BJ (cell line): ENCODE data around the gene ATG12. TPM values are rescaled to one million over a fixed set of nuclear protein-coding genes. Genes with fewer than 3 reads are reported as not detected.
"Not testable (repeated sequence)": the region's sequence is repeated elsewhere in the genome, so short reads cannot be mapped to it uniquely, and the experiment has no call there.

Source experiments
- CTCF ChIA-PET: fragments of 350-600 bp; formaldehyde crosslinking; extraction: SDS; loops from one replicate; lab custom pipeline; 2021; ENCODE audit warnings: antibody characterized with exemption, inconsistent platforms; lab: Yijun Ruan, JAX
- POLR2A ChIA-PET: fragments of 300-600 bp; sonication (Branson Sonifier 250); formaldehyde crosslinking; extraction: SDS; loops from one replicate; lab custom pipeline; 2021; ENCODE audit warnings: antibody characterized with exemption; lab: Charles Lee
- DNase-seq: peaks from one replicate; pipeline ENCODE4 v3.0.0-alpha.2; 2011; ENCODE audit warnings: low read depth
- H3K27me3 ChIP-seq: 2 replicates; pipeline ENCODE4 v1.6.0; 2011; ENCODE audit warnings: low read length; ENCODE audit not compliant: control insufficient read depth, insufficient read depth
- H3K36me3 ChIP-seq: 2 replicates; pipeline ENCODE4 v1.5.1; 2011; ENCODE audit warnings: low read length; ENCODE audit not compliant: control insufficient read depth, insufficient read depth
- H3K4me3 ChIP-seq: 2 replicates; pipeline ENCODE4 v1.5.1; 2011; ENCODE audit warnings: low read depth, mild to moderate bottlenecking, control low read depth, low read length
- CTCF ChIP-seq: IDR thresholded peaks from 2 replicates; pipeline ENCODE4 v1.5.1; 2011; ENCODE audit warnings: low read depth, mild to moderate bottlenecking, control low read depth, inconsistent platforms, low read length, moderate library complexity; ENCODE audit not compliant: insufficient read depth
- polyA minus RNA-seq: library from RNA; depleted of rRNA, polyadenylated mRNA; stranded (reverse); fragments of >200 nt; gene quantifications from 2 replicates; pipeline ENCODE4 v1.2.3, GENCODE V29; 2011; rRNA and poly(A)+ RNA removed
- polyA plus RNA-seq: library from polyadenylated mRNA; depleted of rRNA; stranded (reverse); fragments of >200 nt; gene quantifications from 2 replicates; pipeline ENCODE4 v1.2.3, GENCODE V29; 2011; rRNA removed

ATG12 gene
- polyA plus RNA-seq (34.6 and 71.1 TPM in 2 replicates), polyA minus RNA-seq (16.0 and 16.9 TPM in 2 replicates)

DNA sequence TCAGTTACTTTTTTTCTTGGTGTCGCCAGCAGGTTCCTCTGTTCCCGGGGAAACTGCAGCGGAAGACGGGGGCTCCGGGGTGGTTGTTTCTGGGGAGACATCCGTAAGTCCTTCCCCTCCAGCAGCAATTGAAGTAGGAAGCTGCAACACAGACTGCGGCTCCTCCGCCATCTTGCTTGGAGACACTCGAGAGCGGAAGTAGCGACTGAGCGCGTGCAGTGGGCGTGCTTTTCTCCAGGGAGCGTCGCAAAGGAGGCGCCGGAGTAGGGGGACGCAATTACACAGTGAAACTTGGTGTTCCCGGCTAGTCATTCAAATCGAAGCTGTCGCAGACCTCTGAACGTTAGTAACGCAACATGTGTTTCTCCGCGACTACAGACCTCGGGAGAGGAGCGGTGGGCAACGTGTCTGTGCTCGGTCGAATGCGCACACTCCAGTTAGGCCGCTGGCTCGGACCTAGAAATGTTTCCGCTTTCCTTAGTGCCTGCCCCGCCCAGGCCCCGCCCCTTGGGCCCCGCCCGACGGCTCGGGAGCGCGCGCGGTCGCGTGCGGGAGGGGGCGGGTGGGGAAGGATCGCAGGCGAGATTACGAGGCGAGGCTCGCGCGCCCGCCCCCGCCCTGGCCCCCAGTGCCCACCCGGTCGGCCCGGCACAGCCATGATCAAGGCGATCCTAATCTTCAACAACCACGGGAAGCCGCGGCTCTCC lies at the start of gene ATG12, which contains the start of gene AP3S1:
Gene ATG12, minus strand, starts transcription at position 184 of the 707 bp plus-strand sequence. Its CDS starts 13 bp downstream, at position 171.
Gene AP3S1, plus strand, starts transcription at position 554 of the 707 bp plus-strand sequence. Its CDS starts 103 bp downstream, at position 657.
- CTCF ChIA-PET: interaction anchor here (0.6 to 3.0 kb wide), 2 partner anchors 129 to 206 kb away, joined by 3 to 18 read pairs; no protein-coding TSS in a partner anchor
- peak; percentile 63 for DNase-seq
- Histone ChIP-seq H3K27me3 (no peaks in the 10 kb centered on the region), H3K36me3 (no peaks in the 10 kb centered on the region), H3K4me3 (peak within 1 kb of the TSS; percentile 96)
- no peak for TF ChIP-seq CTCF
- POLR2A ChIA-PET: no interaction called here

GRCh38 chr5:115888027-115888426 lies 46.7 kb upstream of the ATG12 start:
- DNase-seq: peak; percentile 7
- TF ChIP-seq CTCF: peak; percentile 23; the same call in 1 of the 2 replicates
- H3K36me3 ChIP-seq: no peaks in the 10 kb centered on the region
- ChIA-PET POLR2A (no interaction called here), CTCF (interaction anchor here (0.9 to 3.3 kb wide), 6 partner anchors 19 to 263 kb away, joined by 3 to 16 read pairs (median 3); partner anchors contain the start of gene ARL14EPL)
- H3K4me3 ChIP-seq: no peak overlapping the region
- no peaks in the 10 kb centered on the region for H3K27me3 ChIP-seq

DNA sequence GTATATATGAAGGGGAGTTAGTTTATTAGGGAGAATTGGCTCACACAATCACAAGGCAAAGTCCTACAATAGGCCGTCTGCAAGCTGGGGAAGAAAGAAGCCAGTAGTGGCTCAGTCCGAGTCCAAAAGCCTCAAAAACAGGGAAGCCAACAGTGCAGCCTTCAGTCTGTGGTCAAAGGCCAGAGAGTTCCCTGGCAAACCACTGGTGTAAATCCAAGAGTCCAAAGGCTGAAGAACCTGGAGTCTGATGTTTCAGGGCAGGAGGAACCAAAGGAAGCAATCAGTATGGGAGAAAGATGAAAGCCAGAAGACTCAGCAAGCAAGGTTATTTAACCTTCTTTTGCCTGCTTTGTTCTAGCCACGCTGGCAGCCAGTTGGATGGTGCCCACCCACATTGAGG lies 43.8 kb upstream of the ATG12 start:
- H3K27me3 ChIP-seq, H3K36me3 ChIP-seq, DNase-seq, POLR2A ChIA-PET, H3K4me3 ChIP-seq: not testable (repeated sequence)
- CTCF ChIA-PET: interaction anchor here (3.3 kb wide), 1 partner anchor 184 kb away, joined by 16 read pairs; no protein-coding TSS in a partner anchor

DNA sequence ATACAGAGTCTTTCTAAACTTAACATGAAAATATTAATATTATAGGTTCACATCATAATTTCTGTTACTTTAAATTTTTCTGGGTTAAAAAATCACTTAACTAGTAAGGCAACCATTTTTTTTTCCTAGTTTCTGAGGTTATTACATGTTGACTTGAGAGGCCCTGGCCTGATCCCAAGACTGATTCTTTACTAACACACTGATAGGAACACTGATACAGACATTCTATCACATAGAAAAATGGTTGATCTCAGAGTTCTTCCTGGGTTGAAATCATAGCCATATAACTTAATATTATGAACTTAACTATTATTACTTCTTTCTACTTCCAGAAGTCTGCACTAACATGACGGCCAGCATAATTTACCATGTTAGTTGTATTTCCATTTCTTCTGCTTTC lies 43.3 kb upstream of the ATG12 start:
- no peak for TF ChIP-seq CTCF
- ChIA-PET CTCF (no interaction called here), POLR2A (no interaction called here)
- no peak overlapping the region for H3K4me3 ChIP-seq
- no peaks in the 10 kb centered on the region for H3K27me3 ChIP-seq
- no peak for DNase-seq
- no peaks in the 10 kb centered on the region for H3K36me3 ChIP-seq

DNA sequence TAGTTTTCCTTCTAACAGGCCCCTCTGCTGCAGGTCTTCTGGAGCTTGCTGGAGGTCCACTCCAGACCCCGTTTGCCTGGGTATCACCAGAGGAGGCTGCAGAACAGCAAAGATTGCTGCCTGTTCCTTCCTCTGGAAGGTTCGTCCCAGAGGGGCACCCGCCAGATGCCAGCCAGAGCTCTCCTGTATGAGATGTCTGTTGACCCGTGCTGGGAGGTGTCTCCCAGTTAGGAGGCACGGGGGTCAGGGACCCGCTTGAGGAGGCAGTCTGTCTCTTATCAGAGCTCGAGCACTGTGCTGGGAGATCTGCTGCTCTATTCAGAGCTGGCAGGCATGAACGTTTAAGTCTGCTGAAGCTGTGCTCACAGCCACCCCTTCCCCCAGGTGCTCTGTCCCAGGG lies 41.1 kb upstream of the ATG12 start:
- H3K4me3 ChIP-seq, DNase-seq, POLR2A ChIA-PET, H3K27me3 ChIP-seq, H3K36me3 ChIP-seq: not testable (repeated sequence)
- CTCF ChIA-PET: interaction anchor here (1.9 kb wide), 1 partner anchor 12 kb away, joined by 4 read pairs; no protein-coding TSS in a partner anchor

GRCh38 chr5:115877342-115877741 lies 36.0 kb upstream of the ATG12 start:
- POLR2A ChIA-PET, H3K4me3 ChIP-seq, H3K27me3 ChIP-seq, CTCF ChIA-PET, H3K36me3 ChIP-seq, DNase-seq: not testable (repeated sequence)
